HAP-1 (cell line): ENCODE results near the gene PPARA.

Experiments
- DNase-seq, 2 experiments: peaks; one replicate each; pipeline ENCODE4 v3.0.0-alpha.2; 2016 to 2020; ENCODE audit warnings: low spot score in 2 of 2
- H3K27me3 ChIP-seq: fragments of 250-450 bp; sonication (Bioruptor Pico); 2 replicates; pipeline ENCODE4 v1.5.1; 2020; ENCODE audit warnings: low read depth, mild to moderate bottlenecking, moderate library complexity
- H3K36me3 ChIP-seq: fragments of 250-450 bp; sonication (Bioruptor Pico); replicated peaks from 2 replicates; pipeline ENCODE4 v1.5.1; 2020; ENCODE audit warnings: mild to moderate bottlenecking
- H3K4me1 ChIP-seq: fragments of 250-450 bp; sonication (Bioruptor Pico); 2 replicates; pipeline ENCODE4 v1.5.1; 2020; ENCODE audit warnings: mild to moderate bottlenecking
- H3K4me3 ChIP-seq: fragments of 250-450 bp; sonication (Bioruptor Pico); 2 replicates; pipeline ENCODE4 v1.5.1; 2020; ENCODE audit warnings: mild to moderate bottlenecking, moderate library complexity
- H3K9me3 ChIP-seq: fragments of 250-450 bp; sonication (Bioruptor Pico); 2 replicates; pipeline ENCODE4 v1.5.1; 2020; ENCODE audit warnings: mild to moderate bottlenecking, moderate library complexity
- in situ Hi-C: fragments of 300-500 bp; cut with MboI; formaldehyde crosslinking; loops from 3 replicates; pipeline ENCODE4 v1.14.3; 2020; ENCODE audit warnings: low sequenced_read_pairs, inconsistent platforms, mixed read lengths

PPARA gene

GRCh38 chr22:46108564-46109473, 41.5 kb upstream of the PPARA start:
- peaks cover 41% of the 10 kb centered on the region for H3K36me3 ChIP-seq
- no peaks in the 10 kb centered on the region for H3K4me1 ChIP-seq
- in situ Hi-C loops: no loop called here
- peak; percentile 29 to 61 for DNase-seq
- H3K27me3 ChIP-seq: no peaks in the 10 kb centered on the region
- H3K9me3 ChIP-seq: no peaks in the 10 kb centered on the region
- no peak overlapping the region for H3K4me3 ChIP-seq

GRCh38 chr22:46109474-46110003, 40.8 kb upstream of the PPARA start:
- in situ Hi-C loops: loop anchor here (10.0 kb wide), 1 partner anchor 535 kb away; no protein-coding TSS in a partner anchor
- Histone ChIP-seq H3K27me3 (no peaks in the 10 kb centered on the region), H3K9me3 (no peaks in the 10 kb centered on the region), H3K36me3 (peaks cover 41% of the 10 kb centered on the region), H3K4me3 (no peak overlapping the region), H3K4me1 (no peaks in the 10 kb centered on the region)
- DNase-seq: no peak

GRCh38 chr22:46110215-46110614, 40.1 kb upstream of the PPARA start:
- Histone ChIP-seq H3K9me3 (no peaks in the 10 kb centered on the region), H3K4me1 (no peaks in the 10 kb centered on the region), H3K36me3 (peaks cover 36% of the 10 kb centered on the region), H3K27me3 (no peaks in the 10 kb centered on the region), H3K4me3 (no peak overlapping the region)
- peak in 1 of 2 experiments; percentile 56 for DNase-seq
- in situ Hi-C loops: loop anchor here (10.0 kb wide), 1 partner anchor 535 kb away; no protein-coding TSS in a partner anchor

- no peaks in the 10 kb centered on the region for H3K27me3 ChIP-seq
- H3K36me3 ChIP-seq: peaks cover 32% of the 10 kb centered on the region
- H3K4me3 ChIP-seq: no peak overlapping the region
- H3K9me3 ChIP-seq: no peaks in the 10 kb centered on the region
- in situ Hi-C loops: loop anchor here (10.0 kb wide), 1 partner anchor 537 kb away; no protein-coding TSS in a partner anchor
- DNase-seq: no peak
- H3K4me1 ChIP-seq: no peaks in the 10 kb centered on the region
Observed at GRCh38 chr22:46111645-46112306, 38.5 kb upstream of the PPARA start.

- H3K4me1 ChIP-seq: no peaks in the 10 kb centered on the region
- no peak overlapping the region for H3K4me3 ChIP-seq
- peaks cover 28% of the 10 kb centered on the region for H3K36me3 ChIP-seq
- no peak for DNase-seq
- H3K9me3 ChIP-seq: no peaks in the 10 kb centered on the region
- no peaks in the 10 kb centered on the region for H3K27me3 ChIP-seq
- in situ Hi-C loops: loop anchor here (10.0 kb wide), 1 partner anchor 538 kb away; no protein-coding TSS in a partner anchor
Observed at GRCh38 chr22:46112405-46112804, 37.9 kb upstream of the PPARA start.

- Histone ChIP-seq H3K9me3 (no peaks in the 10 kb centered on the region), H3K36me3 (peaks cover 27% of the 10 kb centered on the region), H3K27me3 (no peaks in the 10 kb centered on the region), H3K4me3 (no peak overlapping the region), H3K4me1 (no peaks in the 10 kb centered on the region)
- DNase-seq: no peak
- in situ Hi-C loops: loop anchor here (10.0 kb wide), 1 partner anchor 539 kb away; no protein-coding TSS in a partner anchor
Observed at GRCh38 chr22:46113110-46113909, 37.0 kb upstream of the PPARA start.

- H3K4me1 ChIP-seq: no peaks in the 10 kb centered on the region
- in situ Hi-C loops: loop anchor here (10.0 kb wide), 1 partner anchor 539 kb away; no protein-coding TSS in a partner anchor
- H3K9me3 ChIP-seq: no peaks in the 10 kb centered on the region
- no peaks in the 10 kb centered on the region for H3K27me3 ChIP-seq
- no peak for DNase-seq
- peaks cover 27% of the 10 kb centered on the region for H3K36me3 ChIP-seq
- no peak overlapping the region for H3K4me3 ChIP-seq
Observed at GRCh38 chr22:46113910-46114517, 36.3 kb upstream of the PPARA start.

GRCh38 chr22:46114518-46115387, 35.6 kb upstream of the PPARA start:
- no peak overlapping the region for H3K4me3 ChIP-seq
- H3K9me3 ChIP-seq: no peaks in the 10 kb centered on the region
- no peaks in the 10 kb centered on the region for H3K27me3 ChIP-seq
- H3K36me3 ChIP-seq: peaks cover 22% of the 10 kb centered on the region
- no peaks in the 10 kb centered on the region for H3K4me1 ChIP-seq
- in situ Hi-C loops: loop anchor here (5.0 to 10.0 kb wide), 2 partner anchors 102 to 540 kb away; no protein-coding TSS in a partner anchor
- no peak for DNase-seq

- no peak for DNase-seq
- Histone ChIP-seq H3K27me3 (no peaks in the 10 kb centered on the region), H3K4me1 (no peaks in the 10 kb centered on the region), H3K4me3 (no peak overlapping the region), H3K9me3 (no peaks in the 10 kb centered on the region), H3K36me3 (peaks cover 17% of the 10 kb centered on the region)
- in situ Hi-C loops: loop anchor here (5.0 to 10.0 kb wide), 2 partner anchors 103 to 541 kb away; no protein-coding TSS in a partner anchor
Observed at GRCh38 chr22:46115388-46115678, 35.0 kb upstream of the PPARA start.

GRCh38 chr22:46115755-46116490, 34.4 kb upstream of the PPARA start:
- Histone ChIP-seq H3K4me1 (no peaks in the 10 kb centered on the region), H3K9me3 (no peaks in the 10 kb centered on the region), H3K27me3 (no peaks in the 10 kb centered on the region), H3K36me3 (peaks cover 11% of the 10 kb centered on the region), H3K4me3 (no peak overlapping the region)
- in situ Hi-C loops: loop anchor here (5.0 to 10.0 kb wide), 2 partner anchors 104 to 541 kb away; no protein-coding TSS in a partner anchor
- DNase-seq: no peak

- in situ Hi-C loops: loop anchor here (5.0 to 10.0 kb wide), 2 partner anchors 104 to 542 kb away; no protein-coding TSS in a partner anchor
- peaks cover 11% of the 10 kb centered on the region for H3K36me3 ChIP-seq
- H3K4me1 ChIP-seq: no peaks in the 10 kb centered on the region
- no peak overlapping the region for H3K4me3 ChIP-seq
- H3K27me3 ChIP-seq: no peaks in the 10 kb centered on the region
- H3K9me3 ChIP-seq: no peaks in the 10 kb centered on the region
- peak; percentile 71 to 96 for DNase-seq
Observed at GRCh38 chr22:46116491-46116958, 33.8 kb upstream of the PPARA start.
